ENCODE measurements around the gene AFAP1L2.

The AFAP1L2 gene

DNA sequence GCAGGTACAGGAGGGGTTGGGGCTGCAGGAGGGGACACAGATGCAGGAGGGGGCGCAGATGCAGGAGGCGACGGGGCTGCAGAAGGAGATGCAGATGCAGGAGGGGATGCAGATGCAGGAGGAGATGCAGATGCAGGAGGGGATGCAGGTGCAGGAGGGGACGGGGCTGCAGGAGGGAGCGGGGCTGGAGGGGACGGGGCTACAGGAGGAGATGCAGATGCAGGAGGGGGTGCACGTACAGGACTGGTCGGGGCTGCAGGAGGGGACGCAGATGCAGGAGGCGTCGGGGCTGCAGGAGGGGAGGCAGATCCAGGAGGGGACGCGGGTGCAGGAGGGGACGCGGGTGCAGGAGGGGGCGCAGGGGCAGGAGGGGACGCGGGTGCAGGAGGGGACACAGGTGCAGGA is 98.8 kb downstream of the AFAP1L2 start:
- no peak for DNase-seq (ENCODE audit: low read depth)
- no peak for TF ChIP-seq CTCF (conservative IDR thresholded peaks at IDR 0.05; ENCODE audit: low read length)
- H3K4me3 ChIP-seq (ENCODE audit: low read length), result no peak overlapping the region

DNA sequence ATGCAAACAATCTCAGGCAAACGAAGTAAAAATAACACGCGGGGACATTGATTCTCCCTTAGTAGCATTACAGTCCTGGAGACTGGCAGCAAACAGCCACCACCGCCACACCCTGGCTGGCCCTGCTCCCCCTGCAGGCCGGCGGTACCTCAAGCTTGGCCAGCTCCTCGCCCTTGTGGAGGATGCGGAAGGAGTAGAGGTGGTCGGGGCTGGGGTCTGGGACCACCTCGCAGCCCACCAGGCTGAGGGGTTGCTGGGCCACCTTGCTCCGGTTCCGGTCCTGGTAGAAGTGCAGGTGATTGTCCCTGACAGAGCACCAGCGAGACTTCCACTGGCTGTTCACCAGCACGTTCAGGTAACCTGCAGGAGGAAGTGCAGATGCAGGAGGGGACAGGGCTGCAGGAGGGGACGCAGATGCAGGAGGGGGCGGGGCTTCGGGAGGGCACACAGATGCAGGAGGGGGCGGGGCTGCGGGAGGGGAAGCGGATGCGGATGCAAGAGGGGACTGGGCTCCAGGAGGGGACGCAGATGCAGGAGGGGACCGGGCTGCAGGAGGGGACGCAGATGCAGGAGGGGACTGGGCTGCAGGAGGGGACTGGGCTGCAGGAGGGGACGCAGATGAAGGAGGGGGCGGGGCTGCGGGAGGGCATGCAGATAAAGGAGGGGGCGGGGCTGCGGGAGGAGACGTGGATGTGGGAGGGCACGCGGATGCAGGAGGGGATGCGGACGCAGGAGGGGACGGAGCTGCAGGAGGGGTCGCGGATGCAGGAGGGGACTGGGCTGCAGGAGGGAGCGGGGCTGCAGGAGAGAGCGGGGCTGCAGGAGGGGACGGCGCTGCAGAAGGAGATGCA is 99.5 kb downstream of the AFAP1L2 start:
- DNase-seq (ENCODE audit: low read depth), result no peak
- TF ChIP-seq CTCF (conservative IDR thresholded peaks at IDR 0.05; ENCODE audit: low read length), result peak; percentile 59
- H3K4me3 ChIP-seq (ENCODE audit: low read length), result peak overlapping the region; percentile 19

- peak; percentile 88 for TF ChIP-seq CTCF (conservative IDR thresholded peaks at IDR 0.05; ENCODE audit: low read length)
- DNase-seq (ENCODE audit: low read depth), result peak; percentile 78
- H3K4me3 ChIP-seq (ENCODE audit: low read length), result peak overlapping the region; percentile 19
These were observed 100.2 kb downstream of the AFAP1L2 start for GRCh38 chr10:114304017-114304570.

GRCh38 chr10:114303556-114303955 is 100.7 kb downstream of the AFAP1L2 start:
- no peak for TF ChIP-seq CTCF (conservative IDR thresholded peaks at IDR 0.05; ENCODE audit: low read length)
- no peak overlapping the region for H3K4me3 ChIP-seq (ENCODE audit: low read length)
- DNase-seq (ENCODE audit: low read depth), result no peak

DNA sequence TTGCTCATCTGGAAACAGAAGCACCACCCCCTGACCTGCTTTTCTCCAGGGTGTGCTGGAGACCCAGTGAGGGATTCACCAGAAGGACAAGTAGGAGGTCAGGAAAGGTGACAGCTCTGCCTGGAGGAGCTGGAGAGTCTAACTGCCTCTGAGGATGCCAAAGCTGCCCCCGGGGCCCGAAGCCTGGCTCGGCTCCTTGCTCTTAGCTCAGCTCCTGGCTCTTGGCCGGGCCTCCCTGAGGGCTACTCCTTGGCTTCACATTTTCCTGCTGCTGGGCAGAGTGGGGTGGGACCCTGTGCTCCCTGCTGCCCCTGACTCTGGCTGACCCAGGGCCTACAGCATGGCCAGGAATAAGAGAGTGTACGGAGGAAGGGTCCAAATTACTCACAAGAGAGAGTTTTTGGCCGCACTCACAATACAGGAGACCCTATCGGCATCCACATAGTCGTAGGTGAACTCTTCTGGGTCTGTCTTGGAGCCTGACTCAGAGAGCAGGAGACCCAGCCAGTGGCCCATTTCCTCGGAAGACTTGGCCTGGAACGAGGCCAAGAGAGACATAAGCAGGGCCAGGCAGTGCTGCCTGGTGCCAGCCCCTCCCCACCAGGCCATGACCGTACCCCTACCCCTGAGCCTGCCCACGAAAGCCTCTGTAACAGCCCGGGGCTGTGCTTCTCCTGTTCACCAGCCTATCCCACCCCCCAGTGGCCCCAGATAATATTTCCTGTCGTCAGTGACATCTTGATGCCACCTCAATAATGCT is 102.2 kb downstream of the AFAP1L2 start:
- no peak for DNase-seq (ENCODE audit: low read depth)
- no peak overlapping the region for H3K4me3 ChIP-seq (ENCODE audit: low read length)
- TF ChIP-seq CTCF (conservative IDR thresholded peaks at IDR 0.05; ENCODE audit: low read length), result no peak

GRCh38 chr10:114301177-114301576 is 103.1 kb downstream of the AFAP1L2 start:
- no peak for TF ChIP-seq CTCF (conservative IDR thresholded peaks at IDR 0.05; ENCODE audit: low read length)
- DNase-seq (ENCODE audit: low read depth), result no peak
- no peak overlapping the region for H3K4me3 ChIP-seq (ENCODE audit: low read length)

Data from AG10803 (cell line).